ENCODE results near the gene ZSCAN4. TPM values are rescaled to one million over a fixed set of nuclear protein-coding genes. Genes with fewer than 3 reads are reported as not detected.

ZSCAN4 gene
- total and polyA plus RNA-seq, 9 of the 15 experiments (the other 6 are each of a cell fraction or from before 2014, with no cell fraction given) = not detected

DNA sequence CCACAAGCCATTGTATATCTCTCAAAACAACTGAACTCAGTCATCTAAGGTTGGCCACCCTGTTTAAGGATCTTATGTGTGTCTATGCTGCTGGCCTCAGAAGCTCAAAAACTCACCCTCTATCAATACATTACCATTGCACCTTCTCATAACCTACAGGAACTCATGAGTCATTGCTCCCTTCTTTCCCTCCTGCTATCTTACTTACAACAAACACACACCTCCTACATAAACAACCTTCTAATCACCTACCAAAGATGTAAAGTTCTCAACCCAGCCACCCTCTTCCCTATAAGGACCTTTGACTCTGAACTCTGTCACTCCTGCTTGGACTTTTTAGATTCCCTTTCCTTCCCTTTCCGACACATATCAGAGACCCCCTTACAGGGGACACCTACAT, 13.3 kb upstream of the ZSCAN4 start (continued):
- TF ChIP-seq, protein P1, sequence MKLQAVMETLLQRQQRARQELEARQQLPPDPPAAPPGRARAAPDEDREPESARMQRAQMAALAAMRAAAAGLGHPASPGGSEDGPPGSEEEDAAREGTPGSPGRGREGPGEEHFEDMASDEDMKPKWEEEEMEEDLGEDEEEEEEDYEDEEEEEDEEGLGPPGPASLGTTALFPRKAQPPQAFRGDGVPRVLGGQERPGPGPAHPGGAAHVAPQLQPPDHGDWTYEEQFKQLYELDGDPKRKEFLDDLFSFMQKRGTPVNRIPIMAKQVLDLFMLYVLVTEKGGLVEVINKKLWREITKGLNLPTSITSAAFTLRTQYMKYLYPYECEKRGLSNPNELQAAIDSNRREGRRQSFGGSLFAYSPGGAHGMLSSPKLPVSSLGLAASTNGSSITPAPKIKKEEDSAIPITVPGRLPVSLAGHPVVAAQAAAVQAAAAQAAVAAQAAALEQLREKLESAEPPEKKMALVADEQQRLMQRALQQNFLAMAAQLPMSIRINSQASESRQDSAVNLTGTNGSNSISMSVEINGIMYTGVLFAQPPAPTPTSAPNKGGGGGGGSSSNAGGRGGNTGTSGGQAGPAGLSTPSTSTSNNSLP (IDR thresholded peaks at IDR 0.05; ENCODE audit: borderline replicate concordance, low read depth, low read length) = no peak
- TF ChIP-seq TCF3 (CRISPR knock-in tag; IDR thresholded peaks at IDR 0.05) (peak; percentile 61; the same call in 1 of the 2 replicates), RBM14 (IDR thresholded peaks at IDR 0.05; ENCODE audit: borderline replicate concordance, insufficient read depth, low read depth, low read length) (no peak), TCF7 (IDR thresholded peaks at IDR 0.05; ENCODE audit: borderline replicate concordance) (no peak), ZNF561 (CRISPR knock-in tag; conservative IDR thresholded peaks at IDR 0.05) (no peak), SLC30A9 (CRISPR knock-in tag; IDR thresholded peaks at IDR 0.05) (no peak), FOXK2 (conservative IDR thresholded peaks at IDR 0.05 in 1 of 2, IDR thresholded peaks at IDR 0.05 in 1 of 2; ENCODE audit: low read depth in 2 of 2) (0 out of 4 replicates have a peak, but pooled peaks of 1 of the 2 experiments have one; percentile 20), CBX8 (IDR thresholded peaks at IDR 0.05; ENCODE audit: borderline replicate concordance, extremely low read depth, low read depth, low read length, poor library complexity, severe bottlenecking) (no peak), GATAD2B (IDR thresholded peaks at IDR 0.05; ENCODE audit: borderline replicate concordance) (no peak), SAFB (IDR thresholded peaks at IDR 0.05; ENCODE audit: borderline replicate concordance, low read depth, low read length) (no peak), ARHGAP35 (IDR thresholded peaks at IDR 0.05; ENCODE audit: partially characterized antibody) (no peak), MECOM (CRISPR knock-in tag; IDR thresholded peaks at IDR 0.05) (no peak), ZNF583 (CRISPR knock-in tag; IDR thresholded peaks at IDR 0.05) (no peak), TAL1 (IDR thresholded peaks at IDR 0.05) (peak; percentile 56; the same call in 1 of the 2 replicates), GABPA (tag; conservative IDR thresholded peaks at IDR 0.05; ENCODE audit: low read depth) (no peak), GATAD2A (IDR thresholded peaks at IDR 0.05) (no peak), ZBTB1 (CRISPR knock-in tag; IDR thresholded peaks at IDR 0.05; ENCODE audit: borderline replicate concordance, low read depth) (no peak), CBFA2T2 (conservative IDR thresholded peaks at IDR 0.05) (peak; percentile 69), ZNF143 (CRISPR knock-in tag; IDR thresholded peaks at IDR 0.05) (no peak), EHMT2 (IDR thresholded peaks at IDR 0.05) (0 out of 2 replicates have a peak, but pooled peaks have one; percentile 36), WHSC1 (IDR thresholded peaks at IDR 0.05; ENCODE audit: low read length) (no peak), CGGBP1 (CRISPR knock-in tag; IDR thresholded peaks at IDR 0.05) (no peak), ZNF121 (CRISPR knock-in tag; conservative IDR thresholded peaks at IDR 0.05) (no peak), CBFA2T3 (IDR thresholded peaks at IDR 0.05) (peak; percentile 87), FOSL1 (tag; conservative IDR thresholded peaks at IDR 0.05) (peak; percentile 37), SMARCA4 (IDR thresholded peaks at IDR 0.05) (peak; percentile 60; the same call in 1 of the 2 replicates), SMC3 (conservative IDR thresholded peaks at IDR 0.05; ENCODE audit: insufficient read depth, low read depth, low read length) (no peak), NKRF (IDR thresholded peaks at IDR 0.05; ENCODE audit: borderline replicate concordance) (no peak), MCM3 (IDR thresholded peaks at IDR 0.05) (no peak), NFIC (IDR thresholded peaks at IDR 0.05) (peak; percentile 39; the same call in 1 of the 2 replicates)
